GM18858 (cell line): ENCODE results near the gene GLIS1.

Source experiments
- ATAC-seq: cut with Tn5 transposase; IDR thresholded peaks from one replicate; pipeline ENCODE4 v1.9.1; 2021; ENCODE audit not compliant: unreplicated experiment

GLIS1 gene

GRCh38 chr1:53619367-53620060, 119.5 kb downstream of the GLIS1 start:
- no peak for ATAC-seq

- ATAC-seq: no peak
These were observed 120.2 kb downstream of the GLIS1 start for GRCh38 chr1:53618500-53619366.

- no peak for ATAC-seq
These were observed 121.0 kb downstream of the GLIS1 start for GRCh38 chr1:53617851-53618499.

GRCh38 chr1:53617382-53617781, 121.6 kb downstream of the GLIS1 start:
- no peak for ATAC-seq

- ATAC-seq: no peak
These were observed 122.0 kb downstream of the GLIS1 start for GRCh38 chr1:53616927-53617326.

GRCh38 chr1:53616511-53616910, 122.5 kb downstream of the GLIS1 start:
- no peak for ATAC-seq

GRCh38 chr1:53615101-53615500, 123.9 kb downstream of the GLIS1 start:
- no peak for ATAC-seq

GRCh38 chr1:53614231-53615021, 124.5 kb downstream of the GLIS1 start:
- no peak for ATAC-seq

GRCh38 chr1:53608676-53609075, 130.3 kb downstream of the GLIS1 start:
- ATAC-seq: no peak

- no peak for ATAC-seq
These were observed 130.9 kb downstream of the GLIS1 start for GRCh38 chr1:53608071-53608470.

- ATAC-seq: no peak
These were observed 132.3 kb downstream of the GLIS1 start for GRCh38 chr1:53606651-53607051.

GRCh38 chr1:53606197-53606596, 132.8 kb downstream of the GLIS1 start:
- no peak for ATAC-seq

- no peak for ATAC-seq
These were observed 133.8 kb downstream of the GLIS1 start for GRCh38 chr1:53605181-53605580.

- no peak for ATAC-seq
These were observed 134.6 kb downstream of the GLIS1 start for GRCh38 chr1:53604291-53604919.

GRCh38 chr1:53603431-53603830, 135.5 kb downstream of the GLIS1 start:
- no peak for ATAC-seq

- no peak for ATAC-seq
These were observed 136.8 kb downstream of the GLIS1 start for GRCh38 chr1:53601867-53602775.

- no peak for ATAC-seq
These were observed 137.8 kb downstream of the GLIS1 start for GRCh38 chr1:53601031-53601745.

GRCh38 chr1:53600561-53600960, 138.4 kb downstream of the GLIS1 start:
- no peak for ATAC-seq

GRCh38 chr1:53600001-53600400, 139.0 kb downstream of the GLIS1 start:
- ATAC-seq: no peak
